ENCODE measurements around the gene TBC1D5.
"Not testable (repeated sequence)": the region's sequence is repeated elsewhere in the genome, so short reads cannot be mapped to it uniquely, and the experiment has no call there.

Gene TBC1D5

GRCh38 chr3:17742102-17742879, at the start of gene TBC1D5:
TSS of gene TBC1D5 (minus strand) at chr3:17742631. CDS start at chr3:17508570, 234,061 bp downstream.
- DNase-seq = peak; percentile 84

GRCh38 chr3:17783426-17783825, 41.0 kb upstream of the TBC1D5 start:
- DNase-seq = no peak

GRCh38 chr3:17782751-17783150, 40.3 kb upstream of the TBC1D5 start:
- DNase-seq = no peak

GRCh38 chr3:17780369-17780768, 37.9 kb upstream of the TBC1D5 start:
- not testable (repeated sequence) for DNase-seq

- not testable (repeated sequence) for DNase-seq
Measured at GRCh38 chr3:17779304-17780250, 37.1 kb upstream of the TBC1D5 start.

GRCh38 chr3:17777326-17777725, 34.9 kb upstream of the TBC1D5 start:
- DNase-seq = not testable (repeated sequence)

GRCh38 chr3:17775073-17775472, 32.6 kb upstream of the TBC1D5 start:
- DNase-seq = no peak

GRCh38 chr3:17774180-17774910, 31.9 kb upstream of the TBC1D5 start:
- not testable (repeated sequence) for DNase-seq

GRCh38 chr3:17772556-17772955, 30.1 kb upstream of the TBC1D5 start:
- no peak for DNase-seq

- no peak for DNase-seq
Measured at GRCh38 chr3:17771177-17772017, 29.0 kb upstream of the TBC1D5 start.

GRCh38 chr3:17770682-17771081, 28.3 kb upstream of the TBC1D5 start:
- DNase-seq = no peak

- DNase-seq = no peak
Measured at GRCh38 chr3:17765819-17766472, 23.5 kb upstream of the TBC1D5 start.

GRCh38 chr3:17761563-17761962, 19.1 kb upstream of the TBC1D5 start:
- DNase-seq = no peak

- DNase-seq = no peak
Measured at GRCh38 chr3:17759901-17760300, 17.5 kb upstream of the TBC1D5 start.

- no peak for DNase-seq
Measured at GRCh38 chr3:17755836-17756235, 13.4 kb upstream of the TBC1D5 start.

GRCh38 chr3:17753632-17753992, 11.2 kb upstream of the TBC1D5 start:
- no peak for DNase-seq

GRCh38 chr3:17752876-17753631, 10.6 kb upstream of the TBC1D5 start:
- no peak for DNase-seq

GRCh38 chr3:17752436-17752835, 10.0 kb upstream of the TBC1D5 start:
- DNase-seq = no peak

- DNase-seq = no peak
Measured at GRCh38 chr3:17749705-17750293, 7.4 kb upstream of the TBC1D5 start.

GRCh38 chr3:17749281-17749680, 6.8 kb upstream of the TBC1D5 start:
- DNase-seq = no peak

GRCh38 chr3:17747890-17748247, 5.4 kb upstream of the TBC1D5 start:
- no peak for DNase-seq
